PFSK-1 (cell line): ENCODE data around the gene TADA1.

Experiments used
- FOXP2 ChIP-seq: optimal IDR thresholded peaks from 2 replicates; pipeline ENCODE3; 2011; ENCODE audit warnings: borderline replicate concordance, control low read depth, inconsistent platforms; ENCODE audit not compliant: insufficient read depth; ENCODE audit errors: extremely low read length, extremely low read depth
- POLR2AphosphoS5 ChIP-seq: IDR thresholded peaks from 2 replicates; pipeline ENCODE4 v1.6.1; 2012; ENCODE audit warnings: low read depth, mild to moderate bottlenecking, control low read depth, low read length, moderate library complexity
- REST ChIP-seq, 2 experiments: IDR thresholded peaks; 2 replicates each; pipeline versions ENCODE4 v1.6.1 to v1.8.0; 2011 to 2012; ENCODE audit warnings: low read depth in 2 of 2, low read length in 2 of 2, control low read depth in 1 of 2, inconsistent platforms in 1 of 2, mild to moderate bottlenecking in 1 of 2, moderate library complexity in 1 of 2; ENCODE audit not compliant: insufficient read depth in 1 of 2
- SIN3A ChIP-seq: IDR thresholded peaks from 2 replicates; pipeline ENCODE4 v1.6.1; 2012; ENCODE audit warnings: mild to moderate bottlenecking, low read length, moderate library complexity, borderline replicate concordance; ENCODE audit not compliant: insufficient read depth
- TAF1 ChIP-seq: IDR thresholded peaks from 2 replicates; pipeline ENCODE4 v1.6.1; 2012; ENCODE audit warnings: low read length, control low read depth, borderline replicate concordance; ENCODE audit not compliant: insufficient read depth

The TADA1 gene

GRCh38 chr1:166888373-166889111, 12.5 kb upstream of the TADA1 start:
- TF ChIP-seq TAF1 (no peak), REST (IDR thresholded peaks at IDR 0.05; ENCODE audit: insufficient read depth in 1 of 2, low read depth in 2 of 2, low read length in 2 of 2) (no peak), POLR2AphosphoS5 (no peak), FOXP2 (no peak), SIN3A (no peak)

- TF ChIP-seq FOXP2 (no peak), REST (IDR thresholded peaks at IDR 0.05; ENCODE audit: insufficient read depth in 1 of 2, low read depth in 2 of 2, low read length in 2 of 2) (no peak), POLR2AphosphoS5 (no peak), SIN3A (no peak), TAF1 (no peak)
Measured at GRCh38 chr1:166884971-166885370, 8.9 kb upstream of the TADA1 start.

GRCh38 chr1:166884040-166884642, 8.1 kb upstream of the TADA1 start:
- no peak for TF ChIP-seq TAF1
- no peak for TF ChIP-seq POLR2AphosphoS5
- no peak for TF ChIP-seq FOXP2
- TF ChIP-seq REST (IDR thresholded peaks at IDR 0.05; ENCODE audit: insufficient read depth in 1 of 2, low read depth in 2 of 2, low read length in 2 of 2): no peak
- no peak for TF ChIP-seq SIN3A

GRCh38 chr1:166882893-166883292, 6.8 kb upstream of the TADA1 start:
- TF ChIP-seq SIN3A (no peak), REST (IDR thresholded peaks at IDR 0.05; ENCODE audit: insufficient read depth in 1 of 2, low read depth in 2 of 2, low read length in 2 of 2) (no peak), POLR2AphosphoS5 (no peak), FOXP2 (no peak), TAF1 (no peak)
